H1 (cell line): ENCODE measurements around the gene NKX6-1. TPM values are rescaled to one million over a fixed set of nuclear protein-coding genes. Genes with fewer than 3 reads are reported as not detected.

Source experiments
- CTCF ChIA-PET: fragments of 300-600 bp; sonication (Branson Sonifier 250); formaldehyde crosslinking; loops from one replicate; lab custom pipeline; 2021; ENCODE audit not compliant: partially characterized antibody; lab: Charles Lee
- POLR2A ChIA-PET: fragments of 300-600 bp; sonication (Branson Sonifier 250); formaldehyde crosslinking; loops from one replicate; lab custom pipeline; 2021; ENCODE audit warnings: inconsistent platforms; ENCODE audit not compliant: partially characterized antibody; lab: Charles Lee
- DNase-seq, 2 experiments: peaks; one replicate each; pipeline versions ENCODE4 v3.0.0 to v3.0.0-alpha.2; 2010 to 2022; ENCODE audit warnings: low spot score in 2 of 2, low read depth in 1 of 2, mixed read lengths in 1 of 2
- FAIRE-seq: peaks from 2 replicates; lab custom pipeline; 2011; peaks lifted over from hg19 to GRCh38; lab: Jason Lieb, UNC
- H2AFZ ChIP-seq: 2 replicates; pipeline ENCODE4 v1.8.1; 2012; ENCODE audit warnings: low read length, inconsistent platforms
- H2AK5ac ChIP-seq: 2 replicates; pipeline ENCODE4 v1.6.1; 2013; ENCODE audit warnings: low read depth, low read length
- H2BK120ac ChIP-seq: replicated peaks from 2 replicates; pipeline ENCODE3; 2013; ENCODE audit warnings: low read depth, low read length, inconsistent platforms
- H2BK12ac ChIP-seq: 2 replicates; pipeline ENCODE4 v1.6.1; 2013; ENCODE audit warnings: low read depth, low read length
- H2BK15ac ChIP-seq: 2 replicates; pipeline ENCODE4 v1.6.1; 2013; ENCODE audit warnings: low read length
- H2BK20ac ChIP-seq: 2 replicates; pipeline ENCODE4 v1.6.1; 2013; ENCODE audit warnings: low read length
- H2BK5ac ChIP-seq: 2 replicates; pipeline ENCODE4 v1.6.1; 2013; ENCODE audit warnings: low read depth, low read length
- H3K14ac ChIP-seq: 2 replicates; pipeline ENCODE4 v1.6.1; 2013; ENCODE audit warnings: inconsistent platforms; ENCODE audit not compliant: insufficient read length
- H3K18ac ChIP-seq: 2 replicates; pipeline ENCODE4 v1.6.1; 2013; ENCODE audit warnings: low read length; ENCODE audit errors: extremely low read depth
- H3K23ac ChIP-seq: 2 replicates; pipeline ENCODE4 v1.6.1; 2013; ENCODE audit warnings: inconsistent platforms; ENCODE audit not compliant: insufficient read length
- H3K23me2 ChIP-seq: 2 replicates; pipeline ENCODE4 v1.6.1; 2013; ENCODE audit warnings: low read depth, low read length
- H3K27ac ChIP-seq: 2 replicates; pipeline ENCODE4 v1.6.1; 2011; ENCODE audit warnings: low read depth, low read length, inconsistent platforms
- H3K27me3 ChIP-seq, 4 experiments: replicated peaks in 1 of 4; 1 replicate in 1 of 4; 2 replicates in 3 of 4; pipeline versions ENCODE4 v1.6.1 to v1.8.1; 2011 to 2013; ENCODE audit warnings: low read length in 3 of 4, mild to moderate bottlenecking in 3 of 4, inconsistent platforms in 2 of 4, mixed read lengths in 2 of 4, moderate library complexity in 1 of 4; ENCODE audit not compliant: control insufficient read depth in 3 of 4, insufficient read depth in 3 of 4; ENCODE audit errors: extremely low read depth in 1 of 4
- H3K36me3 ChIP-seq, 4 experiments: 2 replicates each; pipeline versions ENCODE4 v1.6.1 to v1.8.1; 2011 to 2013; ENCODE audit warnings: mild to moderate bottlenecking in 4 of 4, low read length in 3 of 4, moderate library complexity in 2 of 4, control low read depth in 1 of 4, inconsistent platforms in 1 of 4; ENCODE audit not compliant: insufficient read depth in 4 of 4, control insufficient read depth in 2 of 4
- H3K4ac ChIP-seq: replicated peaks from 2 replicates; pipeline ENCODE3; 2013; ENCODE audit warnings: low read length, low read depth, mixed read lengths, inconsistent platforms; ENCODE audit not compliant: insufficient read length
- H3K4me1 ChIP-seq, 4 experiments: replicated peaks in 1 of 4; 1 replicate in 1 of 4; 2 replicates in 3 of 4; pipeline versions ENCODE4 v1.6.1 to v1.8.1; 2011 to 2013; ENCODE audit warnings: low read length in 3 of 4, inconsistent platforms in 2 of 4, mixed read lengths in 1 of 4; ENCODE audit not compliant: insufficient read depth in 4 of 4, control insufficient read depth in 3 of 4
- H3K4me2 ChIP-seq, 2 experiments: 2 replicates each; pipeline versions ENCODE4 v1.6.1 to v1.8.1; 2011 to 2013; ENCODE audit warnings: low read depth in 2 of 2, low read length in 2 of 2, control low read depth in 1 of 2, inconsistent platforms in 1 of 2, mild to moderate bottlenecking in 1 of 2; ENCODE audit not compliant: insufficient read depth in 1 of 2
- H3K4me3 ChIP-seq, 4 experiments: fragments of 200-600, 300-600 bp in 1 of 4; sonication (generic), shearing (Covaris generic), sonication (Bioruptor Twin) in 1 of 4; 2 replicates each; pipeline versions ENCODE4 v1.5.1 to v1.8.1; 2011 to 2016; ENCODE audit warnings: low read length in 4 of 4, low read depth in 3 of 4, control low read depth in 2 of 4, inconsistent platforms in 2 of 4, mild to moderate bottlenecking in 2 of 4, mixed read lengths in 1 of 4, moderate library complexity in 1 of 4; ENCODE audit not compliant: insufficient read depth in 2 of 4; ENCODE audit errors: extremely low read depth in 1 of 4
- H3K56ac ChIP-seq: replicated peaks from 2 replicates; pipeline ENCODE3; 2013; ENCODE audit warnings: low read depth, mild to moderate bottlenecking, mixed read lengths, low read length, inconsistent platforms; ENCODE audit not compliant: insufficient read length
- H3K79me1 ChIP-seq: 2 replicates; pipeline ENCODE4 v1.6.1; 2013; ENCODE audit warnings: low read depth, low read length, control low read depth
- H3K79me2 ChIP-seq, 2 experiments: 2 replicates each; pipeline versions ENCODE4 v1.6.1 to v1.8.1; 2012 to 2013; ENCODE audit warnings: low read length in 2 of 2, mild to moderate bottlenecking in 2 of 2, inconsistent platforms in 1 of 2; ENCODE audit not compliant: insufficient read depth in 2 of 2, control insufficient read depth in 1 of 2
- H3K9ac ChIP-seq, 4 experiments: replicated peaks in 1 of 4; 1 replicate in 1 of 4; 2 replicates in 3 of 4; pipeline versions ENCODE4 v1.6.1 to v1.8.1; 2011 to 2013; ENCODE audit warnings: low read depth in 3 of 4, low read length in 3 of 4, control low read depth in 2 of 4, mild to moderate bottlenecking in 2 of 4, moderate library complexity in 2 of 4, inconsistent platforms in 1 of 4; ENCODE audit errors: extremely low read depth in 1 of 4
- H3K9me3 ChIP-seq, 2 experiments: 2 replicates each; pipeline versions ENCODE4 v1.6.1 to v1.8.1; 2012 to 2013; ENCODE audit warnings: mild to moderate bottlenecking in 2 of 2, moderate library complexity in 2 of 2, control low read depth in 1 of 2, inconsistent platforms in 1 of 2, low read depth in 1 of 2, low read length in 1 of 2, mixed read lengths in 1 of 2; ENCODE audit not compliant: insufficient read depth in 2 of 2
- H4K20me1 ChIP-seq, 2 experiments: replicated peaks in 1 of 2; 2 replicates each; pipeline versions ENCODE3 to v1.8.1; 2011 to 2013; ENCODE audit warnings: inconsistent platforms in 2 of 2, low read length in 2 of 2, mild to moderate bottlenecking in 1 of 2; ENCODE audit not compliant: insufficient read depth in 2 of 2, control insufficient read depth in 1 of 2
- H4K5ac ChIP-seq: 2 replicates; pipeline ENCODE4 v1.6.1; 2013; ENCODE audit warnings: low read length, low read depth, mixed read lengths, inconsistent platforms; ENCODE audit not compliant: insufficient read length
- H4K8ac ChIP-seq: 2 replicates; pipeline ENCODE4 v1.8.0; 2013; ENCODE audit warnings: mild to moderate bottlenecking, moderate library complexity, low read length, inconsistent platforms; ENCODE audit not compliant: insufficient read depth; ENCODE audit errors: extremely low read depth
- H4K91ac ChIP-seq: replicated peaks from 2 replicates; pipeline ENCODE3; 2013; ENCODE audit warnings: low read length, mixed read lengths, inconsistent platforms; ENCODE audit not compliant: insufficient read length
- ASH2L ChIP-seq: fragments of 200-600, 300-600 bp; sonication (generic); IDR thresholded peaks from one replicate; pipeline ENCODE4 v1.7.1; 2017; ENCODE audit warnings: low read length
- CHD2 ChIP-seq: IDR thresholded peaks from 2 replicates; pipeline ENCODE4 v1.6.1; 2012; ENCODE audit warnings: low read length, improper control_type of control experiment
- EP300 ChIP-seq, 2 experiments: IDR thresholded peaks; 1 replicate in 1 of 2; 2 replicates in 1 of 2; pipeline ENCODE4 v1.6.1; 2011 to 2012; ENCODE audit warnings: low read depth in 2 of 2, low read length in 2 of 2, mild to moderate bottlenecking in 2 of 2, borderline replicate concordance in 1 of 2, inconsistent platforms in 1 of 2, moderate library complexity in 1 of 2
- JUN ChIP-seq: IDR thresholded peaks from 2 replicates; pipeline ENCODE4 v1.6.1; 2011; ENCODE audit warnings: low read depth, mild to moderate bottlenecking, improper control_type of control experiment, low read length
- JUND ChIP-seq: IDR thresholded peaks from 2 replicates; pipeline ENCODE4 v1.6.1; 2011; ENCODE audit warnings: mild to moderate bottlenecking, improper control_type of control experiment, low read length
- KDM1A ChIP-seq: fragments of 200-600, 300-600 bp; sonication (generic); IDR thresholded peaks from 2 replicates; pipeline ENCODE4 v1.7.1; 2016; ENCODE audit warnings: mild to moderate bottlenecking, low read length, borderline replicate concordance
- KDM4A ChIP-seq: IDR thresholded peaks from one replicate; pipeline ENCODE4 v1.7.1; 2012; ENCODE audit warnings: low read depth, mild to moderate bottlenecking, moderate library complexity, low read length, inconsistent platforms; ENCODE audit not compliant: severe bottlenecking
- SIN3A ChIP-seq, 2 experiments: IDR thresholded peaks in 1 of 2; conservative IDR thresholded peaks in 1 of 2; 2 replicates each; pipeline ENCODE4 v1.6.1; 2011 to 2012; ENCODE audit warnings: low read length in 2 of 2, improper control_type of control experiment in 1 of 2, low read depth in 1 of 2, mild to moderate bottlenecking in 1 of 2
- SIRT6 ChIP-seq: IDR thresholded peaks from one replicate; pipeline ENCODE4 v1.7.1; 2012; ENCODE audit warnings: low read length, inconsistent platforms
- SP4 ChIP-seq: IDR thresholded peaks from 2 replicates; pipeline ENCODE4 v1.6.1; 2012; ENCODE audit warnings: low read length, inconsistent platforms
- ZNF274 ChIP-seq: IDR thresholded peaks from 2 replicates; pipeline ENCODE4 v1.7.0; 2012; ENCODE audit warnings: low read length, borderline replicate concordance; ENCODE audit errors: extremely low read depth
- WGBS, 2 experiments: shearing (Covaris generic) in 1 of 2; methylation state at CpG; one replicate each; pipeline versions ENCODE4 v1.1.6 to v1.1.7; 2013 to 2015; ENCODE audit warnings: low lambda C conversion rate in 2 of 2, mixed read lengths in 2 of 2, inconsistent platforms in 1 of 2, low coverage in 1 of 2, missing lambda C conversion rate in 1 of 2; ENCODE audit not compliant: insufficient replicate concordance in 2 of 2, insufficient coverage in 1 of 2, insufficient read length in 1 of 2; ENCODE audit errors: extremely low coverage in 1 of 2, missing lambda C conversion rate in 1 of 2; 5-methylcytosine and 5-hydroxymethylcytosine counted together
- polyA plus RNA-seq, 7 experiments: library from polyadenylated mRNA; depleted of rRNA in 3 of 7; stranded (reverse) in 5 of 7; unstranded in 2 of 7; fragments of >200 nt in 5 of 7; fragments of 200-250 nt in 2 of 7; gene quantifications; 1 replicate in 5 of 7; 2 replicates in 1 of 7; 4 replicates in 1 of 7; pipeline versions ENCODE4 v1.2.1 to v1.2.3, GENCODE V29; 2011 to 2013; ENCODE audit warnings: missing spikeins in 2 of 7, mixed read lengths in 2 of 7
- total RNA-seq: library from RNA; stranded (reverse); fragmentation: NEBNext Ultra II Directional; extraction: Animal tissue kit (Norgen Biotek cat#: 25700); gene quantifications from 2 replicates; pipeline ENCODE4 v1.2.1, GENCODE V29; 2021

The NKX6-1 gene
- total and polyA plus RNA-seq, 2 of the 8 experiments (the other 6 are each of a cell fraction or from before 2014, with no cell fraction given) = 0.03 to 0.45 TPM

- Histone ChIP-seq H2AFZ (no peak overlapping the region), H3K4me1 (peaks cover 9 to 21% (median 17%) of the 10 kb centered on the region in 4 experiments), H3K79me1 (no peaks in the 10 kb centered on the region), H4K5ac (no peak overlapping the region), H3K4ac (no peak overlapping the region), H2BK120ac (no peak overlapping the region), H3K36me3 (peaks cover 0 to 6% (median 0%) of the 10 kb centered on the region in 4 experiments; a peak in 1 of 8 replicates), H3K23ac (no peak overlapping the region), H3K4me3 (peak overlapping the region; percentile 15 to 59 (median 36); a peak in 5 of 8 replicates), H2BK5ac (no peak overlapping the region), H4K20me1 (peaks cover 4 to 6% of the 10 kb centered on the region in 2 experiments), H2BK12ac (no peak overlapping the region), H3K27ac (no peak overlapping the region), H3K56ac (no peak overlapping the region), H3K79me2 (no peaks in the 10 kb centered on the region), H2BK20ac (no peak overlapping the region), H4K8ac (no peak overlapping the region), H3K18ac (no peak overlapping the region), H2BK15ac (no peak overlapping the region), H3K9ac (no peak overlapping the region), H2AK5ac (no peak overlapping the region), H3K23me2 (peaks cover 24% of the 10 kb centered on the region; the same call in 1 of the 2 replicates), H4K91ac (no peak overlapping the region), H3K4me2 (peak overlapping the region; percentile 75 to 97), H3K27me3 (peaks cover 63 to 98% (median 90%) of the 10 kb centered on the region in 4 experiments), H3K9me3 (no peaks in the 10 kb centered on the region), H3K14ac (no peak overlapping the region)
- DNase-seq (no peak), FAIRE-seq (no peak)
- POLR2A ChIA-PET = interaction anchor here (0.9 kb wide), 1 partner anchor 45 kb away, joined by 3 read pairs; no protein-coding TSS in a partner anchor
- CTCF ChIA-PET = interaction anchor here (3.0 to 5.1 kb wide), 2 partner anchors 10 kb away, joined by 17 to 55 read pairs; no protein-coding TSS in a partner anchor
- TF ChIP-seq KDM1A = no peak
- no peak for TF ChIP-seq ASH2L
- no peak for TF ChIP-seq SIRT6
- TF ChIP-seq KDM4A = no peak
- TF ChIP-seq SP4 = no peak
- no peak for TF ChIP-seq SIN3A (conservative IDR thresholded peaks at IDR 0.05 in 1 of 2, IDR thresholded peaks at IDR 0.05 in 1 of 2; ENCODE audit: low read depth in 1 of 2, low read length in 2 of 2)
- no peak for TF ChIP-seq ZNF274
- TF ChIP-seq JUN = no peak
- no peak for TF ChIP-seq EP300 (IDR thresholded peaks at IDR 0.05; ENCODE audit: borderline replicate concordance in 1 of 2, low read depth in 2 of 2, low read length in 2 of 2)
- TF ChIP-seq CHD2 = no peak
- no peak for TF ChIP-seq JUND
- 1% methylated on average over 12 of the region's 28 CpGs; no CpG with 5 or more reads in 1 of the 2 experiments for WGBS, 2 experiments
Measured at GRCh38 chr4:84492737-84493091, 6.4 kb downstream of the NKX6-1 start.
